Hepatocyte (in vitro differentiated cells): ENCODE data around the gene HBQ1.

Experiments
- EZH2 ChIP-seq: fragments of 200-600 bp; sonication (generic); IDR thresholded peaks from 2 replicates; pipeline ENCODE4 v1.6.1; 2016; ENCODE audit warnings: antibody characterized with exemption, mild to moderate bottlenecking, borderline replicate concordance
- EZH2phosphoT487 ChIP-seq: fragments of 200-600 bp; sonication (generic); IDR thresholded peaks from one replicate; pipeline ENCODE4 v1.6.1; 2018; ENCODE audit warnings: antibody characterized with exemption, mild to moderate bottlenecking, low read depth, moderate library complexity; ENCODE audit not compliant: unreplicated experiment, severe bottlenecking
- TF ChIP-seq, protein P1 (sequence below): fragments of 200-600 bp; sonication (generic); IDR thresholded peaks from 2 replicates; pipeline ENCODE4 v1.5.1; 2016; ENCODE audit warnings: antibody characterized with exemption, mild to moderate bottlenecking; ENCODE audit not compliant: poor library complexity

GRCh38 chr16:143456-143855, 36.8 kb upstream of the HBQ1 start:
- TF ChIP-seq EZH2 (no peak), EZH2phosphoT487 (no peak)
- TF ChIP-seq, protein P1, sequence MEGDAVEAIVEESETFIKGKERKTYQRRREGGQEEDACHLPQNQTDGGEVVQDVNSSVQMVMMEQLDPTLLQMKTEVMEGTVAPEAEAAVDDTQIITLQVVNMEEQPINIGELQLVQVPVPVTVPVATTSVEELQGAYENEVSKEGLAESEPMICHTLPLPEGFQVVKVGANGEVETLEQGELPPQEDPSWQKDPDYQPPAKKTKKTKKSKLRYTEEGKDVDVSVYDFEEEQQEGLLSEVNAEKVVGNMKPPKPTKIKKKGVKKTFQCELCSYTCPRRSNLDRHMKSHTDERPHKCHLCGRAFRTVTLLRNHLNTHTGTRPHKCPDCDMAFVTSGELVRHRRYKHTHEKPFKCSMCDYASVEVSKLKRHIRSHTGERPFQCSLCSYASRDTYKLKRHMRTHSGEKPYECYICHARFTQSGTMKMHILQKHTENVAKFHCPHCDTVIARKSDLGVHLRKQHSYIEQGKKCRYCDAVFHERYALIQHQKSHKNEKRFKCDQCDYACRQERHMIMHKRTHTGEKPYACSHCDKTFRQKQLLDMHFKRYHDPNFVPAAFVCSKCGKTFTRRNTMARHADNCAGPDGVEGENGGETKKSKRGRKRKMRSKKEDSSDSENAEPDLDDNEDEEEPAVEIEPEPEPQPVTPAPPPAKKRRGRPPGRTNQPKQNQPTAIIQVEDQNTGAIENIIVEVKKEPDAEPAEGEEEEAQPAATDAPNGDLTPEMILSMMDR, result no peak
